NOMO-1 treated with DMSO at 0.1 percent for 48 hours (cell line): ENCODE measurements around the gene DEPDC7.

Experiments
- DNase-seq: peaks from one replicate; lab custom pipeline; 2025; ENCODE audit not compliant: unreplicated experiment; lab: John Stamatoyannopoulos, UW

DEPDC7 gene

DNA sequence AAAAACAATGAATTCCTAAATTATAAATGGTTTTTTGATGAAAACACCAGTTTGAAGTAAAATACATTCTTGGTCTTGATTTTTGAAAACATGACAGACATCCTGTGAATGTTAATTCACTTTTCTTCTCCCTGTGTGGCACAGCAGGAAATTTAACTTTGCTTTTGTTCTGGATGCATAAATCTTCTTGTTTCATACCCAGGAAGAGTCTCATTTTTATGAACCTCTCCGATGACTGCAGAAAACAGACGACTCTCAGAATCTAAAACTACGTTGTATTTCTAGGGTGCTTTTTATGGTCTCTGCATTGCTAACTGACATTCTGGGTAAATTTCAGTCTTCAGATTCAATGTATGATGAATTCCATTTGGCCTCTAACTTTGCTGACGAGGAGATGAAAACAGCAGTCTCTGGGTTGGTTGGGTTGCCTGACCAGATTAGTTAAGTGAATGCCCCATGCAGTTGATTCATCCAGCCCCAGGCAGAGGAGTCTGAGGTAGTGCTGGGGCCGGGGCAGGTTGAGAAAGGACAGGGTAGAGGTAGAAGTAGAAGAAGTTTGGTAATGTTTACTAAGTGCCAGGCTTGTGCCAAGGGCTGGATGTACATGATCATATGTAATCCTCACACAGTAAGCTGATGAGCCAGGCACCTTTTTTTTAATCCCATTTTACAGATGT is 43.8 kb downstream of the DEPDC7 start:
- no peak for DNase-seq

DNA sequence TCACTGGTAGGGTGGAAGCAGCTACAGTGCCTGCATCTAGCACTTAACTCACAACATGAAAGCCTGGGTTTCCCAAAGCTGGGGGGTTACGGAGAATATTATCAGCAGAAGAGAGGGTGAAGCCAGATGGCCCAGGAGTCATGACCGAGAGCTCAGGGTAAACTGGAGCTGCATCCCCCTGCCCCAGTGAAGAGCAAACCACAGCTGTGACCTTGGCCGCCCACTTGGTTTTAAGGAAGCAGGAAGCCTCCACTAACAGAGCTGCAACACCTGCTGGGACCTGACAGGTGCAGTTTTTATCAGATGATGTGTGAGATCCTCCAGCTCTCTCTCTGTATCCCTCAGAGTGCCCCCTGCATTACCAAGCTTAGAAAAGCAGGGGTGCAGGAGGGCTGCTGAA is 44.6 kb downstream of the DEPDC7 start:
- DNase-seq: no peak

DNA sequence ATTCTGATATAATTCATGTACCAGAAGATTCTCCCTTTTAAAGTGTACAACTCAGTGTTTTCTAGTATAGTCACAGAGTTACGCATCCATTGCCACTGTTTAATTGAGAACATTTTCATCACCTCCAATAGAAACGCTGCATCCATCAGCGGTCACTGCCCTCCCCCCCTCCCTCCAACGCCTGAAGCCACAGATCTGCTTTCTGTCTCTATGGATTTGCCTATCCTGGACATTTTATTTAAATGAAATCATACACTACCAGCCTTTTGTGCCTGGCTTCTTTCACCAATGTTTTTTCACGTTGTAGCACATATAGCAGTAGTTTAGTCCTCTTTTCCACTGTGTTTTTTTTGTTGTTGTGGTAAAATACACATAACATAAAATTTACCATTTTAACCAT is 46.5 kb downstream of the DEPDC7 start:
- no peak for DNase-seq

DNA sequence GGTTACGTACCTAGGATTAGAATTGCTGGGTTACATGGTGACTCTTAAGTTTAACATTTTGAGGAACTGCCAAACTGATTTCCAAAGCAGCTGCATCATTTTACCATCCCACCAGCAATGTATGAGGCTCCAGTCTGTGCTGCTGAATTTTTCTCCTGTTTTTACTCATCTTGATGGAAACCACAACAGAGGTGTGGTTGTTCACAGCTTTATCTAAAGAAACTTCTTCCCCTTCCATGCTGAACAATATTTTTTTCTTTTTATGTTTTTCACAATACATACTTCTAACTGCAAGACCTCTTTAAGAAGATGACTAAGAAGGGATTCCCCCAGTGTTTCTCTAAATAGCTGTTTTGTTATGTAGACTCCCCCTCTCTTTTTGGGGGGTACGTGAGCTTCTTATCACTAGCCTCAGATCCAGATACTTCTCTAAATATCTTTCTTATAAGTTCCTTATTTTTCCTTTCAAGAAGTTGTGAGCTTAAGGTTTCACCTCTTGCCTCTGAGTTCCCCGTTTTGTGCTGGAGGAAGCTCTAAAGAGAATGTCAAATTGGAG is 47.7 kb downstream of the DEPDC7 start:
- peak; percentile 50 for DNase-seq

DNA sequence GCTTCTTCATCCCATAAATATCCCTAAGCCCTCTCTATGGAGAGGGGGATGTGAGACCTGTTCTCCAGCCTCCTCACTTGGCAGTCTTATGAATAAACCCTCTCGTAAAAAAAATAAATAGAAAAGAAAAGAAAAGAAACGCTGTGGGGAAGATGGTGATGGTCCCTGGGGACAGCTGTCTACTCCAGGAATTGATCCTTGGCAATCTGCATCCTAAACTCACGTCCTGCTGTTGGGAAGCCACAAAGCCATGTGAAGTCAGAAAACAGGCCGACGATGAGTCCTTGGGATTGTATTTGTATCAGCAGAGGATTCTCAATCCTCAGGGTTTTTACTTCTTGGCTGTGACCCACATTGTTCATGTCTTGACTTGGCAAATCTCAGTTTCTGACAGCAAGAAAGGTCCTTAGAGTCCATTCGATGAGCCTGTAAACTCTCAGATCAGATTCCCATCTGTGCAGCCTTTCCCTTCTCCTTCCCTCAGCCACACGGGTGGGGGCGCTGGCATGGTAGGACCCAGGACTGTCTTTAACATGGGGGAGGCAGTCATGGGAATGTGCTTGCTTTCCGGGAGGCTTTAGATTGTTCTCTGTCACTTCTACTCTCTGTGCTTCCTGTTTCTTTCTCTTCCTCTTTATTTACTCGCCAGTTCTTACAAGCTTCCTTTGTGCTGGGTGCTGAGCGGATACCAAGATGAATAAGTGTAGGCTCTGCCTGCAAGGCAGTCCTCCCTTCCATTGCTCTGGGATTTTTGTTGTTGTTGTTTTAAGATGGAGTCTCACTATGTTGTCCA is 48.6 kb downstream of the DEPDC7 start:
- DNase-seq: peak; percentile 76

DNA sequence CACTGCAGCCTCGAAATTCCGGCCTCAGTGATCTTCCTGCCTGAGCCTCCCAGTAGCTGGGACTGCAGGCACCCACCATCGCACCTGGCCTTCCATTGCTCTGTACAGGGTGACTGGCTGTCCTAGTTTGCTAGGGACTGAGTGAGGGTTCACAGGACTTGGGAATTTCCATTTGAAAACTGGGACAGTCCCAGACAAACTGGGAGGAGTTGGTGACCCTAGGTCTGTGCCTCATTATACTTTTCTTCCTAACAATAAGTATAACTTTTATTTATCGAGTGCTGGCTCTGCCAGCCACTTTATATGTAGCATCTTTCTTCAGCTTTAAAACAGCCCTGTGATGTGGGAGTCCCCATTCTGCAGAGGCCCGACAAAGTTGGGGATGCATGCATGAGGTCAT is 49.2 kb downstream of the DEPDC7 start:
- DNase-seq: no peak

DNA sequence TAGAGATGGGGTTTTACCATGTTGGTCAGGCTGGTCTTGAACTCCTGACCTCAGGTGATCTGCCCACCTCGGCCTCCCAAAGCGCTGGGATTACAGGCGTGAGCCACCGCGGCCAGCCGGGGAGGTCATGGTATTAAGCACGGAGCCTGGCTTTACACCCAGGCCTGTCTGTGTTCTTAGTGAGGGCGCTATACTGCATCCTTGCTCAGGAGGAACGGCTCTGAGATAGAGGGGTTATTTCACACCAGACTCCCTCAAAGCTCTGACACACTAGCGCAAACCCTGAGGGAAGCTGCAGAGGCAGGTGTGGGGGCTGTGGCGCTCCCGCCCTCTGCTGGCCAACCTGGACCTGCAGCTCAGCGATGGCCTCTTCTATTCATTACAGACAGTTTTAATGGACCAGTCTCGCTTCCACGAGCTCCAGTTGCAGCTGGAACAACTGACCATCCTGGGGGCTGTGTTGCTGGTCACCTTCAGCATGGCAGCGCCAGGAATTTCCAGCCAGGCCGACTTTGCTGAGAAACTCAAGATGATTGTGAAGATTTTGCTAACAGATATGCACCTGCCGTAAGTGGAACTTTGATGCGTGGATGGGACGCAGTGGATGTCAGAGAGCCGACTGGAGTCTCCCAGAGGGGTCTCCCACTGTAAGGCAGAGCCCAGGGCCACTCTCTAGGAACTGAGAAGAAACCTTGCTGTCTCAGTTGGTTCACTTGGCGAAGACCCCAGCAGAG is 49.9 kb downstream of the DEPDC7 start:
- DNase-seq: peak; percentile 41

DNA sequence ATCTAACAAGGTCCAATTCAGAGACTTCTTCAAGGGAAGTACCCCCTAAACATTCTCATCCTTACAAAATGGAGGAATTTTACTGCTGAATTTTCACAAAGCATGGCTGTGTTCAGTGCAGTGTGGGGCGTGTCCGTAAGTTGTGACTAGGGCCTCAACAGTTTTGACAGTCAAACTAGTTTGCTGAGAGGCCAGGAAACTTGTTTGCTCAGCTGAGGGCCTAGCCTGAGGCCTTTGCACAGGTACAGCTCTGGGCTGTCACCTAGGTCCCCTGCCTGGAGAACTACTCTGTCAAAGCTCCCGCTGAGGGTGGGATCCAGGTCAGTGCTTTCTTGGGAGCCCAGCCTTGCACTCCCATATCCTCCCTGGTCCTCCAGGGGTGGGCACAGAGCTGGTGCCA is 51.6 kb downstream of the DEPDC7 start:
- no peak for DNase-seq

DNA sequence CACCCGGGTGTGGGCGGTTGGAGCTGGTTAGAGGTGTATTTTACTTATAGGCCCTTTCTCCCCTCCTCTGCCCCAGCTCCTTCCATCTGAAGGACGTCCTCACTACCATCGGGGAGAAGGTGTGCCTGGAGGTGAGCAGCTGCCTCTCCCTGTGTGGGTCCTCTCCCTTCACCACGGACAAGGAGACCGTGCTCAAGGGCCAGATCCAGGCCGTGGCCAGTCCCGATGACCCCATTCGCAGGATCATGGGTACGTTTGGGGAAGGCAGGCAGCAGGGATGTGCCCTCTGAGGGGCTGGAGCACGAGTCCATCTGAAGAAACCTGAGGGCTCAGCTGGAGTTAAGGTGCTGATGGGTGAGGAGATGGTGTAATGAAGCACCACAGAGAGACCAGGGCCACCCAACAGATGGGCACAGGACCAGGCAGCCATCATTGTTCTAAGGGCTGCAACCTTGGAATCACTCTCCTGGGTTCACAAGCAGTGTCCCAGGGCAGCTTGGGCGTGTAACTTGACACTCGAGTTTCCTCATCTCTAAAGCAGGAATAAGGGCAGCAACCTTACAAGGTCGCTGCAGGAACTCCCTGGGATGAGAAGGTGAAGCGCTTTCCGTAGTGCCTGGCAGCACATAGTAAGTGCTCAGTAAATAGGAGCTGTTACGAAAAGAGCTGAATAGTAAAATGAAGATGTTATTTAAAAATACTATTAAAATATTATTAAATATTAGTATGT is 53.1 kb downstream of the DEPDC7 start:
- DNase-seq: no peak

DNA sequence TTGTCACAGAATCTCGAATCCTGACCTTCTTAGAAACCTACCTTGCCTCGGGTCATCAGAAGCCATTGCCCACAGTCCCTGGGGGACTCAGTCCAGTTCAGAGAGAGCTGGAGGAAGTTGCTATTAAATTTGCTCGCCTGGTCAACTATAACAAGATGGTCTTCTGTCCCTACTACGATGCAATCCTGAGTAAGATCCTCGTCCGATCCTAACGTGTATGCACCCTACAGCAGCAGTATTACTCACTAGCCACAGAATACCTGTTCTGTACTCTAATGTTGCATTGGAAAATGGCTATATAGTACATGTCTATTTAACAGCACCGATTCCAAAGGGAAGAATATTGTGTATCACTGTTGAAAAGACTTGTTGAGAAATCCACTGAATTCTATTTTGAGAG is 56.8 kb downstream of the DEPDC7 start:
- DNase-seq: no peak
